ENCODE results near the gene INSR. TPM values are rescaled to one million over a fixed set of nuclear protein-coding genes. Genes with fewer than 3 reads are reported as not detected.
A peak's percentile ranks its signal among the peaks of the same experiment; 100 is the strongest.

Gene INSR
- 37.3 TPM for total RNA-seq
- long read RNA-seq, full-length matches to known transcripts, result 1 of 56 reads
- long read RNA-seq, partial matches to known transcripts, result 25 of 56 reads
- long read RNA-seq, other reads (novel, unspliced or antisense), result 30 of 56 reads

DNA sequence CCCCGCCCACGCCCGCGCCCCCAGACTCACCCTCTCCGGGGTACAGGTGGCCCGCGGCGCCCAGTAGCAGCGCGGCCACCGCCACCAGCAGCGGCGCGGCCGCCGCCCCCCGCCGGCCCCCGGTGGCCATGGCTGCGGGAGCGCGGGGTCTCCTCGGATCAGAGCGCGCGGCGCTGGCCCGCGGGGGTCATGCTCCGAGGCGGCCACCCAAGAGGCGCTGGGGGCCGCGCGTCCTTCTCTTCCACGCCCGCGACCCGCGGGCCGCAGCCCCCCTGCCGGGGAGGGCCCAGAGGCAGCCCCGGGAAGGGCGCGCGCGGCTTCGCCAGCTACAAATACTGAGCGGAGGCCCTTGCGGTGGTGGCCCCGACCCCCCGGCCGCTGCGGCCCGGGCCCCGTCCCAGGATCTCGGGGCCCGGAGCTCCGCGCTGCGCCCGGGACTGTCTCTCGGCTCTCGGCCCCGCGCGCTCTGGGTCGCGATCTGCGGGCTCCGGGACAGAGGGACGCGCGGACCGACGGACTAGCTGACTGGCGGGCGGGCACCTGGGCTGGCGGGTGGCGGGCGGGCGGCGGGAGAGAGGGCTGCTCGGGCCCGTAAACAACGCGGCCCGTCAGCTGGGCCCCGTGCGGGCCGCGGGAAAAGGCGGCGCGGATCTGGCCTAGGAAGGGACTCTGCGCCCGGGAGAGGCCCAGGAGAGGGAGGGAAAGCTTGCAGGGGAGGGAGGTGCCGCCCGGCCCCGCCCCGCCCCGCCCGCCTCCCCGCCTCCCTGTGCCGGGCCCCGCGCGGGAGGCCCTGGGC, at the start of gene INSR:
Gene INSR, minus strand, starts transcription at position 653 of the 796 bp plus-strand sequence. Its CDS starts 523 bp downstream, at position 130.
- Histone ChIP-seq H3K4me3 (peak within 1 kb of the TSS; percentile 90), H3K27ac (peak within 1 kb of the TSS; percentile 83), H3K36me3 (no peaks in the 10 kb centered on the region), H3K4me1 (peaks cover 20% of the 10 kb centered on the region), H3K27me3 (ENCODE audit: low read depth) (no peaks in the 10 kb centered on the region), H3K9me3 (no peaks in the 10 kb centered on the region)
- TF ChIP-seq, protein P1, sequence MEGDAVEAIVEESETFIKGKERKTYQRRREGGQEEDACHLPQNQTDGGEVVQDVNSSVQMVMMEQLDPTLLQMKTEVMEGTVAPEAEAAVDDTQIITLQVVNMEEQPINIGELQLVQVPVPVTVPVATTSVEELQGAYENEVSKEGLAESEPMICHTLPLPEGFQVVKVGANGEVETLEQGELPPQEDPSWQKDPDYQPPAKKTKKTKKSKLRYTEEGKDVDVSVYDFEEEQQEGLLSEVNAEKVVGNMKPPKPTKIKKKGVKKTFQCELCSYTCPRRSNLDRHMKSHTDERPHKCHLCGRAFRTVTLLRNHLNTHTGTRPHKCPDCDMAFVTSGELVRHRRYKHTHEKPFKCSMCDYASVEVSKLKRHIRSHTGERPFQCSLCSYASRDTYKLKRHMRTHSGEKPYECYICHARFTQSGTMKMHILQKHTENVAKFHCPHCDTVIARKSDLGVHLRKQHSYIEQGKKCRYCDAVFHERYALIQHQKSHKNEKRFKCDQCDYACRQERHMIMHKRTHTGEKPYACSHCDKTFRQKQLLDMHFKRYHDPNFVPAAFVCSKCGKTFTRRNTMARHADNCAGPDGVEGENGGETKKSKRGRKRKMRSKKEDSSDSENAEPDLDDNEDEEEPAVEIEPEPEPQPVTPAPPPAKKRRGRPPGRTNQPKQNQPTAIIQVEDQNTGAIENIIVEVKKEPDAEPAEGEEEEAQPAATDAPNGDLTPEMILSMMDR (IDR thresholded peaks at IDR 0.05), result no peak
- peak; percentile 97 to 98 for ATAC-seq
- DNase-seq, result peak; percentile 90
- intact Hi-C loops (cut with DNase I), result no loop called here

- no peak for DNase-seq
- TF ChIP-seq, protein P1 (IDR thresholded peaks at IDR 0.05), result no peak
- no peaks in the 10 kb centered on the region for H3K9me3 ChIP-seq
These were observed 47.9 kb upstream of the INSR start for GRCh38 chr19:7342143-7342542.

GRCh38 chr19:7340959-7341837, 47.0 kb upstream of the INSR start:
- DNase-seq (peak; percentile 85), ATAC-seq (peak; percentile 48 to 71)
- TF ChIP-seq, protein P1 (IDR thresholded peaks at IDR 0.05), result peak; percentile 91
- Histone ChIP-seq H3K27me3 (ENCODE audit: low read depth) (no peaks in the 10 kb centered on the region), H3K36me3 (no peaks in the 10 kb centered on the region), H3K27ac (no peak overlapping the region), H3K4me3 (no peak overlapping the region), H3K4me1 (peaks cover 22% of the 10 kb centered on the region), H3K9me3 (no peaks in the 10 kb centered on the region)
- intact Hi-C loops (cut with DNase I), result no loop called here

More at GRCh38 chr19:7342143-7342542, 47.9 kb upstream of the INSR start:
- Histone ChIP-seq H3K27ac (no peak overlapping the region), H3K36me3 (no peaks in the 10 kb centered on the region), H3K27me3 (ENCODE audit: low read depth) (no peaks in the 10 kb centered on the region), H3K4me1 (peaks cover 13% of the 10 kb centered on the region), H3K4me3 (no peak overlapping the region)
- ATAC-seq, result no peak
- intact Hi-C loops (cut with DNase I), result no loop called here

DNA sequence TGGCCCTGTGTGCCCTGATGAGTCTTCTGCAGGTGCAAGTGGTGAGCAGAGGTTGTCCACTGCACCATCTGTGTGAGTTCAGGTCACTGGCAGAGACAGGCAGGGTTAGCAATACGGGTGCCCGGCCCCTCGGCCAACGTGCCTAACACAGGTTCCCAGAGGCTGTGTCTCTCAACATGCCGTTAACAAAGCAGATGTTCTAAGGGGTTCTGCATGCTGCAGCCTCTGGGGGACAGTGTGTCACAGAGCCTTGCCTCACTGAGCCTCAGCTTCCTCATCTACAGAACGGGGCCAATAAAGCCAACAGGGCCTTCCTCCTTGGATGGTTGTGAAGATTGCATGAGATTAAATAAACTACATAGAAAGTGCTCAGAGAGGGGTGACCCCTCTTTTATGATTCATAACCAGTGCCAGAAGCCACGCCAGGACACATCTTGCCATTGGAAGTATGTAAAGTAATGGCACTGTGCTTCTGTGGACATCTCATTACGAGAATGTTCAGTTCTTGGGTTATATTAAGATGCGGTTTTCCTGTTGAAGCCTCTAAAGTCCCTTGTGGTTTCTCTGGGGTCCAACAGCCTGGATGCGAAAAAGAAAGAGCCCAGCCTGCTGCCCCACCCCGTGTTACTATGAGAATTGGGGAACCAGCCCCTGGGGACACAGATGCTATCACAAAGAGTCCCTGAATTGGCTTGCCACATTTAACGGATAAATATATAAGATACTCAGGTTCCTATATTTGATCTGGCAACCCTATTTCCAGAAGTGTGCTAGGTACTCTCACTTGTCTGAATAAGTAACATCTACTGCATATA, 43.4 kb upstream of the INSR start:
- Histone ChIP-seq H3K4me1 (peaks cover 22% of the 10 kb centered on the region), H3K9me3 (no peaks in the 10 kb centered on the region), H3K27me3 (ENCODE audit: low read depth) (no peaks in the 10 kb centered on the region), H3K36me3 (no peaks in the 10 kb centered on the region), H3K27ac (peak overlapping the region; percentile 41), H3K4me3 (no peak overlapping the region)
- peak; percentile 66 to 76 for ATAC-seq
- intact Hi-C loops (cut with DNase I), result no loop called here
- DNase-seq, result peak; percentile 58
- TF ChIP-seq, protein P1 (IDR thresholded peaks at IDR 0.05), result no peak
